Natural killer cell (primary cell): Measurements from ENCODE around the gene NCS1. TPM values are rescaled to one million over a fixed set of nuclear protein-coding genes. Genes with fewer than 3 reads are reported as not detected.

Experiments
- ATAC-seq, 3 donors: fragments of 150-1000 bp in 2 of 3; fragments of 200-7000 bp in 1 of 3; cut with Tn5 transposase; 1 replicate in 1 of 3; 2 replicates in 2 of 3; pipeline ENCODE4 v1.10.0; 2021; ENCODE audit warnings: mild to moderate bottlenecking in 2 of 3, moderate library complexity in 2 of 3
- DNase-seq, 2 donors: peaks; one replicate each; pipeline versions ENCODE4 v3.0.0 to v3.0.0-alpha.2; 2013 to 2021; ENCODE audit warnings: mixed read lengths in 1 of 2
- H3K27ac ChIP-seq: one replicate; pipeline ENCODE4 v1.5.1; 2013; ENCODE audit warnings: mild to moderate bottlenecking, low read length
- H3K27me3 ChIP-seq: one replicate; pipeline ENCODE4 v1.6.1; 2013; ENCODE audit warnings: low read length; ENCODE audit not compliant: control insufficient read depth, insufficient read depth
- H3K36me3 ChIP-seq: one replicate; pipeline ENCODE4 v1.6.1; 2013; ENCODE audit warnings: low read length; ENCODE audit not compliant: control insufficient read depth, insufficient read depth
- H3K4me1 ChIP-seq: one replicate; pipeline ENCODE4 v1.6.1; 2013; ENCODE audit warnings: low read length; ENCODE audit not compliant: control insufficient read depth, insufficient read depth
- H3K4me3 ChIP-seq: one replicate; pipeline ENCODE4 v1.5.1; 2013; ENCODE audit warnings: low read length
- H3K9me3 ChIP-seq: one replicate; pipeline ENCODE4 v1.6.1; 2013; ENCODE audit warnings: low read length; ENCODE audit not compliant: control insufficient read depth, insufficient read depth
- H3K27ac Mint-ChIP-seq, 2 donors: one replicate each; pipeline ENCODE4 v1.8.0; 2022; ENCODE audit warnings: mild to moderate bottlenecking in 2 of 2, mixed read lengths in 2 of 2, moderate library complexity in 1 of 2
- H3K27me3 Mint-ChIP-seq, 2 donors: one replicate each; pipeline ENCODE4 v1.8.0; 2022; ENCODE audit warnings: low read depth in 2 of 2, mixed read lengths in 2 of 2
- H3K36me3 Mint-ChIP-seq: one replicate; pipeline ENCODE4 v1.8.0; 2022; ENCODE audit warnings: mixed read lengths
- H3K4me1 Mint-ChIP-seq, 2 donors: one replicate each; pipeline ENCODE4 v1.8.0; 2022; ENCODE audit warnings: mixed read lengths in 2 of 2
- H3K4me3 Mint-ChIP-seq: one replicate; pipeline ENCODE4 v1.8.0; 2022; ENCODE audit warnings: mild to moderate bottlenecking, moderate library complexity, mixed read lengths
- H3K9me3 Mint-ChIP-seq, 2 donors: one replicate each; pipeline ENCODE4 v1.8.0; 2022; ENCODE audit warnings: mixed read lengths in 2 of 2
- CTCF ChIP-seq: fragments of 200-600 bp; IDR thresholded peaks from one replicate; pipeline ENCODE4 v1.8.0; 2022; ENCODE audit warnings: antibody characterized with exemption
- WGBS: methylation state at CpG from one replicate; pipeline ENCODE4 v1.1.7; 2013; ENCODE audit warnings: missing lambda C conversion rate; ENCODE audit not compliant: insufficient coverage; 5-methylcytosine and 5-hydroxymethylcytosine counted together
- intact Hi-C: fragments of 100-400 bp; cut with micrococcal nuclease; formaldehyde crosslinking; loops from one replicate; pipeline ENCODE4 v1.14.2; 2022
- total RNA-seq, 4 donors: library from RNA; stranded (reverse); fragments of 120-200 nt in 1 of 4; gene quantifications; one replicate each; pipeline versions ENCODE4 v1.2.3 to v1.2.4, GENCODE V29; 2013 to 2022

The NCS1 gene
- total RNA-seq, 3 donors from 2014 or later (not counting 1 experiment from before 2014, with no cell fraction given): 1.4 to 2.4 (median 1.5) TPM

GRCh38 chr9:130143958-130144366 lies 28.2 kb upstream of the NCS1 start:
- peak; percentile 49 to 73 (median 63) for ATAC-seq
- H3K27me3 ChIP-seq: peaks cover 2% of the 10 kb centered on the region
- Mint-ChIP-seq H3K4me3 (peak overlapping the region; percentile 80), H3K36me3 (no peaks in the 10 kb centered on the region), H3K27ac (peak overlapping the region; percentile 53 to 80), H3K9me3 (no peaks in the 10 kb centered on the region), H3K4me1 (peaks cover 27 to 36% of the 10 kb centered on the region in 2 donors), H3K27me3 (peaks cover 10 to 15% of the 10 kb centered on the region in 2 donors)
- 13% methylated on average over 14 of the region's 14 CpGs for WGBS
- intact Hi-C loops: no loop called here
- TF ChIP-seq CTCF: no peak
- no peaks in the 10 kb centered on the region for H3K9me3 ChIP-seq
- peaks cover 28% of the 10 kb centered on the region for H3K4me1 ChIP-seq
- no peak overlapping the region for H3K4me3 ChIP-seq
- no peaks in the 10 kb centered on the region for H3K36me3 ChIP-seq
- DNase-seq: peak in 1 of 2 donors; percentile 16
- no peak overlapping the region for H3K27ac ChIP-seq

GRCh38 chr9:130144703-130145102 lies 27.5 kb upstream of the NCS1 start:
- Mint-ChIP-seq H3K27ac (no peak overlapping the region), H3K4me1 (peaks cover 22 to 32% of the 10 kb centered on the region in 2 donors), H3K9me3 (no peaks in the 10 kb centered on the region), H3K27me3 (peaks cover 10 to 15% of the 10 kb centered on the region in 2 donors), H3K36me3 (no peaks in the 10 kb centered on the region), H3K4me3 (peak overlapping the region; percentile 80)
- H3K4me3 ChIP-seq: no peak overlapping the region
- ATAC-seq (no peak), DNase-seq (no peak)
- peaks cover 28% of the 10 kb centered on the region for H3K4me1 ChIP-seq
- H3K36me3 ChIP-seq: no peaks in the 10 kb centered on the region
- peaks cover 2% of the 10 kb centered on the region for H3K27me3 ChIP-seq
- intact Hi-C loops: no loop called here
- TF ChIP-seq CTCF: no peak
- WGBS: 67% methylated on average over 5 of the region's 5 CpGs
- H3K9me3 ChIP-seq: no peaks in the 10 kb centered on the region
- no peak overlapping the region for H3K27ac ChIP-seq

GRCh38 chr9:130145658-130146057 lies 26.5 kb upstream of the NCS1 start:
- intact Hi-C loops: no loop called here
- Histone ChIP-seq H3K27ac (no peak overlapping the region), H3K27me3 (peaks cover 2% of the 10 kb centered on the region), H3K36me3 (no peaks in the 10 kb centered on the region), H3K9me3 (no peaks in the 10 kb centered on the region), H3K4me3 (no peak overlapping the region), H3K4me1 (peaks cover 27% of the 10 kb centered on the region)
- WGBS: 90% methylated on average over 1 of the region's 1 CpG
- H3K36me3 Mint-ChIP-seq: no peaks in the 10 kb centered on the region
- peaks cover 10 to 15% of the 10 kb centered on the region in 2 donors for H3K27me3 Mint-ChIP-seq
- no peak for DNase-seq
- ATAC-seq: no peak
- no peak overlapping the region for H3K27ac Mint-ChIP-seq
- TF ChIP-seq CTCF: no peak
- no peak overlapping the region for H3K4me3 Mint-ChIP-seq
- peaks cover 12 to 29% of the 10 kb centered on the region in 2 donors for H3K4me1 Mint-ChIP-seq
- H3K9me3 Mint-ChIP-seq: no peaks in the 10 kb centered on the region

GRCh38 chr9:130147198-130147597 lies 25.0 kb upstream of the NCS1 start:
- Mint-ChIP-seq H3K36me3 (no peaks in the 10 kb centered on the region), H3K27me3 (peaks cover 10 to 15% of the 10 kb centered on the region in 2 donors), H3K27ac (no peak overlapping the region), H3K4me1 (peaks cover 10 to 24% of the 10 kb centered on the region in 2 donors), H3K4me3 (no peak overlapping the region), H3K9me3 (no peaks in the 10 kb centered on the region)
- no peak overlapping the region for H3K27ac ChIP-seq
- DNase-seq (no peak), ATAC-seq (no peak)
- WGBS: 91% methylated on average over 5 of the region's 5 CpGs
- H3K36me3 ChIP-seq: no peaks in the 10 kb centered on the region
- intact Hi-C loops: no loop called here
- TF ChIP-seq CTCF: no peak
- H3K4me3 ChIP-seq: no peak overlapping the region
- H3K9me3 ChIP-seq: no peaks in the 10 kb centered on the region
- peaks cover 2% of the 10 kb centered on the region for H3K27me3 ChIP-seq
- H3K4me1 ChIP-seq: peaks cover 17% of the 10 kb centered on the region
